MM.1S (cell line): ENCODE data around the gene CMTM4.

Source experiments
- DNase-seq: peaks from one replicate; pipeline ENCODE4 v3.0.0-alpha.2; 2015
- H2AFZ ChIP-seq: fragments of 300-600 bp; sonication (generic); 2 replicates; pipeline ENCODE4 v1.6.0; 2016; ENCODE audit warnings: antibody characterized with exemption, low read length
- H3F3A ChIP-seq: fragments of 300-600 bp; sonication (generic); 2 replicates; pipeline ENCODE4 v1.6.1; 2016; ENCODE audit warnings: mild to moderate bottlenecking, antibody characterized with exemption, low read length, moderate library complexity, mixed read lengths; ENCODE audit not compliant: insufficient read depth
- H3K27ac ChIP-seq: fragments of 300-600 bp; sonication (generic); 2 replicates; pipeline ENCODE4 v1.5.1; 2016; ENCODE audit warnings: mild to moderate bottlenecking, low read length
- H3K27me3 ChIP-seq: fragments of 300-600 bp; sonication (generic); replicated peaks from 2 replicates; pipeline ENCODE4 v1.6.0; 2016; ENCODE audit warnings: low read length; ENCODE audit not compliant: insufficient read depth
- H3K36me3 ChIP-seq: fragments of 300-600 bp; sonication (generic); replicated peaks from 2 replicates; pipeline ENCODE4 v1.6.1; 2016; ENCODE audit warnings: mild to moderate bottlenecking, low read length, mixed read lengths; ENCODE audit not compliant: insufficient read depth
- H3K4me1 ChIP-seq: fragments of 300-600 bp; sonication (generic); 2 replicates; pipeline ENCODE4 v1.6.1; 2016; ENCODE audit warnings: low read length, mixed read lengths
- H3K4me2 ChIP-seq: fragments of 300-600 bp; sonication (generic); 2 replicates; pipeline ENCODE4 v1.6.0; 2016; ENCODE audit warnings: low read depth, low read length
- H3K4me3 ChIP-seq: fragments of 300-600 bp; sonication (generic); 2 replicates; pipeline ENCODE4 v1.5.1; 2016; ENCODE audit warnings: low read length, mixed read lengths
- H3K79me2 ChIP-seq: fragments of 300-600 bp; sonication (generic); 2 replicates; pipeline ENCODE4 v1.6.1; 2016; ENCODE audit warnings: mixed run types, low read length, mixed read lengths
- H3K9ac ChIP-seq: fragments of 300-600 bp; sonication (generic); 2 replicates; pipeline ENCODE4 v1.6.1; 2016; ENCODE audit warnings: low read length, mixed read lengths
- H3K9me2 ChIP-seq: fragments of 300-600 bp; sonication (generic); replicated peaks from 2 replicates; pipeline ENCODE4 v1.6.1; 2016; ENCODE audit warnings: mild to moderate bottlenecking, low read length, mixed read lengths; ENCODE audit not compliant: insufficient read depth
- H3K9me3 ChIP-seq: fragments of 300-600 bp; sonication (generic); replicated peaks from 2 replicates; pipeline ENCODE4 v1.6.1; 2016; ENCODE audit warnings: mild to moderate bottlenecking, low read length, mixed read lengths; ENCODE audit not compliant: insufficient read depth
- H4K20me1 ChIP-seq: fragments of 300-600 bp; sonication (generic); 2 replicates; pipeline ENCODE4 v1.6.1; 2016; ENCODE audit warnings: mild to moderate bottlenecking, low read length, moderate library complexity, mixed read lengths; ENCODE audit not compliant: insufficient read depth
- EZH2 ChIP-seq: fragments of 300-600 bp; sonication (generic); optimal IDR thresholded peaks from 2 replicates; pipeline ENCODE3; 2017; ENCODE audit warnings: low read depth, mild to moderate bottlenecking, antibody characterized with exemption, low read length, mixed read lengths
- EZH2phosphoT487 ChIP-seq: fragments of 300-600 bp; sonication (generic); IDR thresholded peaks from 2 replicates; pipeline ENCODE4 v1.6.1; 2018; ENCODE audit warnings: antibody characterized with exemption, low read length
- TF ChIP-seq, protein P1 (sequence below): fragments of 300-600 bp; sonication (generic); IDR thresholded peaks from 2 replicates; pipeline ENCODE4 v1.5.1; 2016; ENCODE audit warnings: antibody characterized with exemption, low read length, mixed read lengths

Gene CMTM4

DNA sequence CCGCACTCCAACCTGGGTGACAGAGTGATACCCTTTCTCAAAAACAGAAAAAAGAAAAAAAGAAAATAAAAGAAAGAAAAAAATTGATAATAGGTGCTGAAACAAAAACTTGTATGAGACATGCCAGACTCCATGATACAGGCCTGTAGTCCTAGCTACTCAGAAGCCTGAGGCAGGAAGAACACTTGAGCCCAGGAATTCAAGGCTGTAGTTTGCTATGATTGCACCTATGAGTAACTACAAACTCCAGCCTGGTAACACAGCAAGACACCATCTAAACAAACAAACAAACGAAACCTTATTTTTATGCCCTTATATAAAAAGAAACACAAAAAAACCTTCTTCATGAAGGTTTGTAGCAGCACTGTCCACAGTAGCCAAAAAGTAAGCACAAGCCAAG lies 5.0 kb upstream of the CMTM4 start:
- no peak for DNase-seq
- H4K20me1 ChIP-seq, result no peaks in the 10 kb centered on the region
- H3K9me2 ChIP-seq, result no peaks in the 10 kb centered on the region
- H3K27me3 ChIP-seq, result no peaks in the 10 kb centered on the region
- no peaks in the 10 kb centered on the region for H3K79me2 ChIP-seq
- no peak overlapping the region for H2AFZ ChIP-seq
- H3K36me3 ChIP-seq, result no peaks in the 10 kb centered on the region
- H3K9me3 ChIP-seq, result no peaks in the 10 kb centered on the region
- TF ChIP-seq EZH2 (no peak), EZH2phosphoT487 (no peak)
- TF ChIP-seq, protein P1, sequence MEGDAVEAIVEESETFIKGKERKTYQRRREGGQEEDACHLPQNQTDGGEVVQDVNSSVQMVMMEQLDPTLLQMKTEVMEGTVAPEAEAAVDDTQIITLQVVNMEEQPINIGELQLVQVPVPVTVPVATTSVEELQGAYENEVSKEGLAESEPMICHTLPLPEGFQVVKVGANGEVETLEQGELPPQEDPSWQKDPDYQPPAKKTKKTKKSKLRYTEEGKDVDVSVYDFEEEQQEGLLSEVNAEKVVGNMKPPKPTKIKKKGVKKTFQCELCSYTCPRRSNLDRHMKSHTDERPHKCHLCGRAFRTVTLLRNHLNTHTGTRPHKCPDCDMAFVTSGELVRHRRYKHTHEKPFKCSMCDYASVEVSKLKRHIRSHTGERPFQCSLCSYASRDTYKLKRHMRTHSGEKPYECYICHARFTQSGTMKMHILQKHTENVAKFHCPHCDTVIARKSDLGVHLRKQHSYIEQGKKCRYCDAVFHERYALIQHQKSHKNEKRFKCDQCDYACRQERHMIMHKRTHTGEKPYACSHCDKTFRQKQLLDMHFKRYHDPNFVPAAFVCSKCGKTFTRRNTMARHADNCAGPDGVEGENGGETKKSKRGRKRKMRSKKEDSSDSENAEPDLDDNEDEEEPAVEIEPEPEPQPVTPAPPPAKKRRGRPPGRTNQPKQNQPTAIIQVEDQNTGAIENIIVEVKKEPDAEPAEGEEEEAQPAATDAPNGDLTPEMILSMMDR, result no peak
- peaks cover 6% of the 10 kb centered on the region for H3K4me1 ChIP-seq
- H3F3A ChIP-seq, result no peaks in the 10 kb centered on the region
- H3K4me3 ChIP-seq, result no peak overlapping the region
- no peak overlapping the region for H3K9ac ChIP-seq
- H3K4me2 ChIP-seq, result no peak overlapping the region
- H3K27ac ChIP-seq, result no peak overlapping the region

DNA sequence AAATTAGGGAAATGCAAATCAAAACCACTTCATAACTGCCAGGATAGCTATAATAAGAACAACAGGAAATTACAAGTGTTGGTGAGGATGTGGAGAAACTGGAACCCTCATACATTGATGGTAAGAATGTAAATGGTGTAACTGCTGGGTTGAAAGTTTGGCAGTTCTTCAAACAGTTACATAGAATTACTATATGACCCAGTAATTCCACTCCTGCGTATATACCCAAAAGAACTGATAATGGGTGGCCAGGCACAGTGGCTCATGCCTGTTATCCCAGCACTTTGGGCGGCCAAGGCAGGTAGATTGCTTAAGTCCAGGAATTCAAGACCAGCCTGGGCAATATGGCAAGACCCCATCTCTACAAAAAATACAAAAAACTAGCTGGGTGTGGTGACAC lies 4.5 kb upstream of the CMTM4 start:
- Histone ChIP-seq H3K79me2 (peaks cover under 1% of the 10 kb centered on the region), H3K9me3 (no peaks in the 10 kb centered on the region), H3F3A (no peaks in the 10 kb centered on the region), H3K4me2 (peak overlapping the region; percentile 7; the same call in 1 of the 2 replicates), H3K4me1 (peaks cover 6% of the 10 kb centered on the region), H4K20me1 (no peaks in the 10 kb centered on the region), H3K27me3 (no peaks in the 10 kb centered on the region), H3K4me3 (no peak overlapping the region), H3K36me3 (no peaks in the 10 kb centered on the region), H3K9me2 (no peaks in the 10 kb centered on the region), H3K9ac (no peak overlapping the region), H2AFZ (no peak overlapping the region), H3K27ac (no peak overlapping the region)
- DNase-seq, result no peak
- TF ChIP-seq, protein P1, result no peak
- TF ChIP-seq EZH2phosphoT487 (no peak), EZH2 (no peak)

DNA sequence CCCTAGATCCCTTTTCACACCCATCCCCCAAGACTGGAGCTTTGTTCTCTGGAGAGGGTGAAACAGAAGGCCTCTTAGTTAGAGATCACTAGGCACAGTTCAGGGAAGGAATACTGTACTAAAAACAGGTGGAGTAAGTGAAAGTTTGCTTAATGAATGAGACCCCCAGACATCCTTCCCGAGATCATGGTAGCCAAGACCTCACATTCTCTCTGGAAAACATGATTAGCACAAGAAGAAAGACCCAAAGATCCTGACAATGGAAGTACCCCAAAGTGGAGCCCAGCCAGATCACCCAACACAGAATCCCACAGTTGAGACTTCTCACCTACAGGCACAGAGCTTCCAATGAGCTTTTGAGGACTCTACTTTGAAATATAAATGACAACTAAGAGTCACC lies 3.4 kb upstream of the CMTM4 start:
- no peak for TF ChIP-seq EZH2phosphoT487
- no peak overlapping the region for H3K4me3 ChIP-seq
- H3F3A ChIP-seq, result no peaks in the 10 kb centered on the region
- no peaks in the 10 kb centered on the region for H3K9me2 ChIP-seq
- H3K27me3 ChIP-seq, result no peaks in the 10 kb centered on the region
- no peak overlapping the region for H3K4me2 ChIP-seq
- peaks cover 12% of the 10 kb centered on the region for H3K79me2 ChIP-seq
- DNase-seq, result no peak
- no peak overlapping the region for H2AFZ ChIP-seq
- H3K9ac ChIP-seq, result no peak overlapping the region
- no peaks in the 10 kb centered on the region for H3K9me3 ChIP-seq
- no peak overlapping the region for H3K27ac ChIP-seq
- no peaks in the 10 kb centered on the region for H4K20me1 ChIP-seq
- H3K4me1 ChIP-seq, result peaks cover 12% of the 10 kb centered on the region
- H3K36me3 ChIP-seq, result no peaks in the 10 kb centered on the region

DNA sequence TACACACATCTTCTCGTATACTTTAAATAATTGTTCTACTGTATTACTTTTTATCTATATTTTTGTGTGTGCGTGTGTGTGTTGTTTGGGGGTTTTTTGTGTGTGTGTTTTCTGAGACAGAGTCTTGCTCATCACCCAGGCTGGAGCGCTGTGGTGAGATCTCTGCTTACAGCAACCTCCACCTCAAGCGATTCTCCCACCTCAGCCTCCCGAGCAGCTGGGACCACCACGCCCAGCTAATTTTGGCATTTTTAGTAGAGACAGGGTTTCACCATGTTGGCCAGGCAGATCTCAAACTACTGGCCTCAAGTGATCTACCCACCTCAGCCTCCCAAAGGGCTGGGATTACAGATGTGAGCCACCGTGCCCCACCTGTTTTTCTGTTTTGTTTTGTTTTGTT lies 1.5 kb upstream of the CMTM4 start:
- Histone ChIP-seq H3K36me3 (no peaks in the 10 kb centered on the region), H3K27me3 (no peaks in the 10 kb centered on the region), H4K20me1 (no peaks in the 10 kb centered on the region), H3K4me1 (peaks cover 12% of the 10 kb centered on the region), H3K9me3 (no peaks in the 10 kb centered on the region), H3K4me3 (no peak overlapping the region), H3K9ac (no peak overlapping the region), H3K4me2 (no peak overlapping the region), H2AFZ (no peak overlapping the region), H3K27ac (no peak overlapping the region), H3K79me2 (peaks cover 30% of the 10 kb centered on the region), H3K9me2 (no peaks in the 10 kb centered on the region), H3F3A (no peaks in the 10 kb centered on the region)
- no peak for DNase-seq
- TF ChIP-seq EZH2, result no peak
- no peak for TF ChIP-seq EZH2phosphoT487
- TF ChIP-seq, protein P1, result no peak
